GM12873 (cell line): ENCODE measurements around the gene TMEM82.

Source experiments
- TF ChIP-seq, protein P1 (sequence below): IDR thresholded peaks from 2 replicates; pipeline ENCODE4 v1.5.1; 2012; ENCODE audit warnings: low read depth, mild to moderate bottlenecking, moderate library complexity, low read length, control low read depth; ENCODE audit not compliant: insufficient read depth; ENCODE audit errors: missing control alignments

Gene TMEM82

GRCh38 chr1:15755646-15756040 is 13.3 kb downstream of the TMEM82 start:
- TF ChIP-seq, protein P1, sequence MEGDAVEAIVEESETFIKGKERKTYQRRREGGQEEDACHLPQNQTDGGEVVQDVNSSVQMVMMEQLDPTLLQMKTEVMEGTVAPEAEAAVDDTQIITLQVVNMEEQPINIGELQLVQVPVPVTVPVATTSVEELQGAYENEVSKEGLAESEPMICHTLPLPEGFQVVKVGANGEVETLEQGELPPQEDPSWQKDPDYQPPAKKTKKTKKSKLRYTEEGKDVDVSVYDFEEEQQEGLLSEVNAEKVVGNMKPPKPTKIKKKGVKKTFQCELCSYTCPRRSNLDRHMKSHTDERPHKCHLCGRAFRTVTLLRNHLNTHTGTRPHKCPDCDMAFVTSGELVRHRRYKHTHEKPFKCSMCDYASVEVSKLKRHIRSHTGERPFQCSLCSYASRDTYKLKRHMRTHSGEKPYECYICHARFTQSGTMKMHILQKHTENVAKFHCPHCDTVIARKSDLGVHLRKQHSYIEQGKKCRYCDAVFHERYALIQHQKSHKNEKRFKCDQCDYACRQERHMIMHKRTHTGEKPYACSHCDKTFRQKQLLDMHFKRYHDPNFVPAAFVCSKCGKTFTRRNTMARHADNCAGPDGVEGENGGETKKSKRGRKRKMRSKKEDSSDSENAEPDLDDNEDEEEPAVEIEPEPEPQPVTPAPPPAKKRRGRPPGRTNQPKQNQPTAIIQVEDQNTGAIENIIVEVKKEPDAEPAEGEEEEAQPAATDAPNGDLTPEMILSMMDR, result no peak

GRCh38 chr1:15756143-15757015 is 14.1 kb downstream of the TMEM82 start:
- TF ChIP-seq, protein P1, result no peak

DNA sequence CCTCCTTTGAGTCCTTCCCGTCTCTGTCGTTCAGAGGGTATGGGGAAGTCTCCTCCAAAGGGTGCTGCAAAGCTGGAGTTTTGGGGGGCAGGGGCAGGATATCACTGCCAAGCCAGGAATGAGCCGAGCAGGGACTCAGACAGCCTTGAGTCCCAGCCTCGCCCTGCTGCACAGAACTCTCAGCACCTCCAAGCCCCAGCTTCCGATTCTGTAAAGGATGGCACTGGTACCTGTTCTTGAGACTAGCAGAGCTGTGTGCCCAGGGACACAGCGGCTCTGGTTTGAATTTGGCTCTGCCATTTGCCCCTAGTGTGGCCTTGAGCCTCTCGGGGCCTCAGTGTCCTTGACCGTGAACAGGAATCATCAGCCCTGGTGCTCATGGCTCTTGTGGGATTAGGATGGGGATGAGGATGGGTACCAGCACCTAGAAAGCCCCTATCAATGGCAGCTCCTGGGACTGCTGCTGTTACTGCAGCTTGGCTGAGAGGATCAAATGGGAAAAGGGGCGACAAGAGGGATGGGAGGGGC is 14.8 kb downstream of the TMEM82 start:
- TF ChIP-seq, protein P1, result no peak

GRCh38 chr1:15757575-15758342 is 15.5 kb downstream of the TMEM82 start:
- TF ChIP-seq, protein P1, result no peak

DNA sequence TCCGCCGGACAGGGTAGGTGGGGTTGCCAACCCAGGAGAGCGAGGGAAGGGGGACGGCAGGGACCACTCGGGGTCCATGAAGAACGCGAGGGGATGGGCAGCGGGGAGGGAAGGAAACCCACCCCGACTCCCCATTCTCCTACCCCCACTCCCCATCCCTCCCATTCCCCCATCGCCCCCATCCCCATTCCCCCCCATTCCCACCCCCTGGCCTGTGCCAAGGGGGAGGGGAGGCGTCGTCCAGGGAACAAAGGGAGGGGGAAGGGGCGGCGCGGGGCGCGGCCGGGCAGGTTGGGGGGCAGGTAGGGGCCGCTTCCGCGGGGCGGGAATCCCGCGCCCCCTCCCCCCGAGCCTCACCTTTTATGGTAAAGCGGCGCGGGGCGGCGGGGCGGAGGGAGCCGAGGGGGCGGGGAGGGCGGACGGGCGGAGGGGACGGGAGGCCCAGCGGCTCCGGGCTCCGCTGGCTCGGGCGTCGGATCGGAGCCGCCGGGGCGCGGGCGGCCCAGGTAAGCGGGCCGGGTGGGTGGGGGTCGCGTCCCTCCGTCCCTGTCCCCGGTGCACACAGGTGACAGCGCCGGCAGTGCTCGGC is 16.1 kb downstream of the TMEM82 start, which contains the start of gene FBLIM1:
Gene FBLIM1, plus strand, starts transcription at position 453 of the 589 bp plus-strand sequence. CDS start 6,189 bp downstream, outside the sequence.
- TF ChIP-seq, protein P1, result no peak

- TF ChIP-seq, protein P1, result no peak
Measured at GRCh38 chr1:15758953-15759661, 16.8 kb downstream of the TMEM82 start.
